ENCODE data around the gene ITGAE.

The ITGAE gene

GRCh38 chr17:3768341-3768740, 32.6 kb downstream of the ITGAE start:
- Histone ChIP-seq H3K4me1 (ENCODE audit: insufficient read depth, low read length) (peaks cover 19% of the 10 kb centered on the region), H3K36me3 (ENCODE audit: insufficient read depth, low read length) (no peaks in the 10 kb centered on the region), H3K9ac (ENCODE audit: low read depth, low read length) (no peak overlapping the region)

GRCh38 chr17:3766779-3767178, 34.2 kb downstream of the ITGAE start:
- peaks cover 15% of the 10 kb centered on the region for H3K4me1 ChIP-seq (ENCODE audit: insufficient read depth, low read length)
- H3K36me3 ChIP-seq (ENCODE audit: insufficient read depth, low read length), result no peaks in the 10 kb centered on the region
- no peak overlapping the region for H3K9ac ChIP-seq (ENCODE audit: low read depth, low read length)

More at GRCh38 chr17:3768341-3768740, 32.6 kb downstream of the ITGAE start:
- no peaks in the 10 kb centered on the region for H3K9me3 ChIP-seq (ENCODE audit: control insufficient read depth, insufficient read depth, low read length)

GRCh38 chr17:3765981-3766380, 35.0 kb downstream of the ITGAE start:
- H3K4me1 ChIP-seq (ENCODE audit: insufficient read depth, low read length), result peaks cover 10% of the 10 kb centered on the region
- no peak overlapping the region for H3K9ac ChIP-seq (ENCODE audit: low read depth, low read length)
- no peaks in the 10 kb centered on the region for H3K9me3 ChIP-seq (ENCODE audit: control insufficient read depth, insufficient read depth, low read length)
- H3K36me3 ChIP-seq (ENCODE audit: insufficient read depth, low read length), result no peaks in the 10 kb centered on the region

More at GRCh38 chr17:3766779-3767178, 34.2 kb downstream of the ITGAE start:
- no peaks in the 10 kb centered on the region for H3K9me3 ChIP-seq (ENCODE audit: control insufficient read depth, insufficient read depth, low read length)

DNA sequence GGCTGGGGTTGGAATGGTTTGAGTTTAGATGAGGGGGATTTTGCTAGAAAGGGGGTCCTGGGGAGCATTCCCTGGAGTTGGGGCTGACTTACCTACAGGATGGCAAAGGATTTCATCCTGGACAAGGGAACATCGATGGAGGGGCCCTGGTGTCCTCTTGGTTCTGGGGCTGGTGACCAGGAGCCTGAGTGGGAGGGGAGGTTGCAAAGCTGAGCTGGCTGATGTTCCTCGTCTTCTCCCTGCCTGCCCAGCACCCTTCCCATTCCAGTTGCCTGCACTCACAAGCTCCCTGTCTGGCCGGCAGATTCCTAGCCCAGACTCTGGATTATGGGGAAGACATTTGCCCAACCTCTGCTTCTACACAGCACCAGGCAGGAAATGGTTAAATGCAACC, 37.2 kb downstream of the ITGAE start:
- Histone ChIP-seq H3K4me1 (ENCODE audit: insufficient read depth, low read length) (no peaks in the 10 kb centered on the region), H3K36me3 (ENCODE audit: insufficient read depth, low read length) (no peaks in the 10 kb centered on the region), H3K9me3 (ENCODE audit: control insufficient read depth, insufficient read depth, low read length) (no peaks in the 10 kb centered on the region), H3K9ac (ENCODE audit: low read depth, low read length) (no peak overlapping the region)

GRCh38 chr17:3762922-3763776, 37.8 kb downstream of the ITGAE start:
- Histone ChIP-seq H3K9ac (ENCODE audit: low read depth, low read length) (no peak overlapping the region), H3K36me3 (ENCODE audit: insufficient read depth, low read length) (no peaks in the 10 kb centered on the region), H3K4me1 (ENCODE audit: insufficient read depth, low read length) (no peaks in the 10 kb centered on the region), H3K9me3 (ENCODE audit: control insufficient read depth, insufficient read depth, low read length) (no peaks in the 10 kb centered on the region)

GRCh38 chr17:3761918-3762380, 39.0 kb downstream of the ITGAE start:
- no peaks in the 10 kb centered on the region for H3K36me3 ChIP-seq (ENCODE audit: insufficient read depth, low read length)
- no peaks in the 10 kb centered on the region for H3K4me1 ChIP-seq (ENCODE audit: insufficient read depth, low read length)
- no peaks in the 10 kb centered on the region for H3K9me3 ChIP-seq (ENCODE audit: control insufficient read depth, insufficient read depth, low read length)
- H3K9ac ChIP-seq (ENCODE audit: low read depth, low read length), result no peak overlapping the region

DNA sequence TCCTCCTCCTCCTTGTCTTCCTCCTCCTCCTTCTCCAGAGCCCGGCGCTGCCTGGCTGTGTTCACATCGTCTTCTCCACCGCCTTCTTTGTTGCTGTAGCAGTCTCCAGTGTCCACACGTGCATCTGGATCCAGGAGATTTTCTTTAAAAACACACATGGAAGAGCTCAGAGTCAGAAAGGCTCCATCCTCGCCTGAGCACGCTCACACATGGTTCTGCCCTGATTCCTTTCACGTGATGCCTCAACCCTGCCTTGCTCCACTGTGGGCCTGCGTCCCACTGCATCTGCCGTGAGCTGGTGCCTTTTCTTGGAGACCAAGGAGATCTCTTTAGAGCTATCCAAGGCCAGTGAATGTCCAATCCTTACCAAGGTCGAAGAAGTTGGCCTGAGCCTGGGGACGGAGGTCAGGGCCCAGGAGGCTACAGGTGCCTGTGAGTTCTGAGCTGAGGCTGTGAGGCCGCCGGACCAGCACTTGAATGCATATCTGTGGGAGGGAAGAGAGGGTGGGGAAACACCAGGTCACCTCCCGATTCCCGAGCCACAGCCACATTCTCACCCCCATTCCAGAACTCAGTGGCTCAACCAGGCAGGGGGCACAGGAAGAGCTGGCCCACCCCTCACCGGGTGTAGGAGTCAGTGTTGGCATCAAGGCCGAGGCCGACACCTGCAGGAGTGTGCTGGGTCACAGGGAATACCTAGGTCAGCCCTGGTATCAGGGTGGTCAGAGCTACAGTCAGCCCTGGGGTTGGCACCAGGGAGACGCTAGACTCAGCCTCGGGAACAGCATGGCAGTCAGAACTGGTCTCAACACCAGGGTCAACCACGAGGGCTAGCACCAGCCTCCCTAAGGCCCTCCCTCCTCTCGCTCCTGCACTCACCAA, 39.7 kb downstream of the ITGAE start:
- no peak overlapping the region for H3K9ac ChIP-seq (ENCODE audit: low read depth, low read length)
- no peaks in the 10 kb centered on the region for H3K4me1 ChIP-seq (ENCODE audit: insufficient read depth, low read length)
- H3K36me3 ChIP-seq (ENCODE audit: insufficient read depth, low read length), result no peaks in the 10 kb centered on the region
- no peaks in the 10 kb centered on the region for H3K9me3 ChIP-seq (ENCODE audit: control insufficient read depth, insufficient read depth, low read length)

DNA sequence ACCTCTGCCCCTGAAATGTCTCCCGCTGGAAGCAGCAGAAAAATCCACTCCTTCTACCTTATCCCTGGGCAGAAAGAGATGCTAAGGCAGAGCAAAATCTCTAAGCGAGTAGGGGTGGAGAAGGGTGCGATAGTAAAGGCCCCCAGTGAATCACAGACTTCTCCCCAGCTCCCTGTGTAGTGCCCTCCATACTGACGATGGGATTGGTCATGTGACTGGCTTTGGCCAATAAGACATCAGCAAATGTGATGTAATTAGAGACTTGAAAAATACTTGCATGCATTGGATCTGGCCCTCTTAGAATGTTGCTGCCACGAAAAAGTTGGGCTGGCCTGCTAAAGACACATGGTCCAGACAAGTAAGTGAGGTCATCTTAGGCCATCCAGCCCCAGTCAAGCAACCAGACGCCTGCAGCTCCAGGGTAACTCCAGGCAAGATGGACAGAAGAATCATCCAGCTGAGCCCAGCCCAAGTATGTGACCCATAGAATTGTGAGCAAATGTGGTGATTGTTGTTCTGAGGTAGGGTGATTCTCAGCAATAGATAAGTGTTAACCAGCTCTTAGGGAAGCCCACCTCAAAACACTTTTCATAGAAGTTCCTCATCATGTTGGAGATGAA, 41.3 kb downstream of the ITGAE start:
- H3K36me3 ChIP-seq (ENCODE audit: insufficient read depth, low read length), result no peaks in the 10 kb centered on the region
- H3K4me1 ChIP-seq (ENCODE audit: insufficient read depth, low read length), result no peaks in the 10 kb centered on the region
- H3K9ac ChIP-seq (ENCODE audit: low read depth, low read length), result no peak overlapping the region
- no peaks in the 10 kb centered on the region for H3K9me3 ChIP-seq (ENCODE audit: control insufficient read depth, insufficient read depth, low read length)

DNA sequence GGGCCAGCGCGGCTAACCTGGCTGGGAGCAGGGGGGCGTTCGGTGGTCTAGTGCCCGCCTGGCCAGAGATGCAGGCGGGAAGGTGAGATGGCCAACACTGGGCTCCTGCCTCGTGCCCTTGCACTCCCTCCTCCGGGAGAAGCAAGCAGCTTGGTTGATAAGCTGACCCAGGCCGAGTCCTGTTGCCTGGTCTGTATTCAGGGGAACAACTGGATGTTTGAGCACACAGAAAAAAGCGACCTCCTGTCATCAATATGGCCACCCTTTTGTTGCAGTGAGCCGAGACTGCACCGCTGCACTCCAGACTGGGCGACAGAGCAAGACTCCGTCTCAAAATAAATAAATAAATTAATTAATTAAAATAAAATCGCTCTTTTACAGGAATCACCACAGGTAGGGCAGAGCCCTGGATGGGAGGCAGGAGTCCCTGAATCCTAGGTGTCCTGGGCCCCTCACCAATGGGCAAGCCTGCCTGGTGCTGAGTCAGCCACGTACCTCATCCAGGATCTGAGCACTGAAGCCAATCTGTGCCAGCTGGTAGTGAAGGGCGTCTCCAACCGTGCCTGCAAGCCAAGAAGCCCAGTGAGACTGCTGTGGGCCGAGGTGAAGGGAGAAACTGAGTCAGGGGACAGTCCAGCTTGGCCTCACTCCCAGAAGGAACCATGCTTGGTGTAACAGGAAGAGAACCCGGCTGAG, 45.5 kb downstream of the ITGAE start:
- H3K9ac ChIP-seq (ENCODE audit: low read depth, low read length), result peak overlapping the region; percentile 62

GRCh38 chr17:3754458-3755334, 46.3 kb downstream of the ITGAE start:
- Histone ChIP-seq H3K9ac (ENCODE audit: low read depth, low read length) (peak overlapping the region; percentile 62), H3K4me1 (ENCODE audit: insufficient read depth, low read length) (no peaks in the 10 kb centered on the region), H3K9me3 (ENCODE audit: control insufficient read depth, insufficient read depth, low read length) (no peaks in the 10 kb centered on the region), H3K36me3 (ENCODE audit: insufficient read depth, low read length) (no peaks in the 10 kb centered on the region)

More for the DNA sequence above, 45.5 kb downstream of the ITGAE start:
- no peaks in the 10 kb centered on the region for H3K9me3 ChIP-seq (ENCODE audit: control insufficient read depth, insufficient read depth, low read length)
- H3K36me3 ChIP-seq (ENCODE audit: insufficient read depth, low read length), result no peaks in the 10 kb centered on the region
- no peaks in the 10 kb centered on the region for H3K4me1 ChIP-seq (ENCODE audit: insufficient read depth, low read length)

- no peaks in the 10 kb centered on the region for H3K9me3 ChIP-seq (ENCODE audit: control insufficient read depth, insufficient read depth, low read length)
- no peak overlapping the region for H3K9ac ChIP-seq (ENCODE audit: low read depth, low read length)
- no peaks in the 10 kb centered on the region for H3K4me1 ChIP-seq (ENCODE audit: insufficient read depth, low read length)
These were observed 46.9 kb downstream of the ITGAE start for GRCh38 chr17:3754066-3754457.

DNA sequence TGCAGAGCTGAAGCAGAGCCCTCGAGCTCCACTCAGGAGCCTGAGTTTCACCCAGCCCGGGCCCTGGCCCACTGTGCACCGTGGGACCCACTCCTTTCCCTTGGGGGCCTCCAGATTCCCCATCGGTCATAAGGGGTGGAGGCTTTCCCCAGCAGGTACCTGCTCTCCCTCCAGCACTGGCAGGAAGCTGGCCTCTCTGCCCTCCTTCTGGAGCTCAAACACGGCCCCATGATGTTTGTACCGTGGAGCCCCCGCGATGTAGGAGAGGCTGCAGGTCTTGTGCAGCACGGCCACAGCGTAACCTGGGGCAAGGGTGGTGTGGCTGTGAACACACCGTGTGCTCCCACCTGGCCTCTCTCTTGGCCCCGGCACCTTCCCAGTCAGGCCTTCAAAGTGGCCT, 47.4 kb downstream of the ITGAE start:
- no peaks in the 10 kb centered on the region for H3K4me1 ChIP-seq (ENCODE audit: insufficient read depth, low read length)
- H3K9ac ChIP-seq (ENCODE audit: low read depth, low read length), result no peak overlapping the region
- H3K9me3 ChIP-seq (ENCODE audit: control insufficient read depth, insufficient read depth, low read length), result no peaks in the 10 kb centered on the region
- no peaks in the 10 kb centered on the region for H3K36me3 ChIP-seq (ENCODE audit: insufficient read depth, low read length)

More at GRCh38 chr17:3754066-3754457, 46.9 kb downstream of the ITGAE start:
- H3K36me3 ChIP-seq (ENCODE audit: insufficient read depth, low read length), result no peaks in the 10 kb centered on the region

DNA sequence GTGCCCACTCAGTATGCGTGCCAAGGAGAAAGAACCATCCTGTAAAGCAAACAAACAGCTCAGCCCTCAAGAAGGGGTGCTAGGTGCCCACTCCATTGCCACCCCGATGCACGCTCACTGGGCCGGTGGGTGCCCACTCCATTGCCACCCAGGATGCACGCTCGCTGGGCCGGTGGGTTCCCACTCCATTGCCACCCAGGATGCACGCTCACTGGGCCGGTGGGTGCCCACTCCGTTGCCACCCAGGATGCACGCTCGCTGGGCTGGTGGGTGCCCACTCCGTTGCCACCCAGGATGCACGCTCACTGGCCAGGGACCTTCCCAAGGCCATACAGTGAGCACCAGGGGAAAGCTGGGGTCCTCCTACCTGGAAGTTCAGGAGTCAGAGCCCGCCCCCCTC, 49.2 kb downstream of the ITGAE start:
- H3K9ac ChIP-seq (ENCODE audit: low read depth, low read length), result no peak overlapping the region
- H3K4me1 ChIP-seq (ENCODE audit: insufficient read depth, low read length), result no peaks in the 10 kb centered on the region

More for the DNA sequence above, 49.2 kb downstream of the ITGAE start:
- no peaks in the 10 kb centered on the region for H3K9me3 ChIP-seq (ENCODE audit: control insufficient read depth, insufficient read depth, low read length)
- H3K36me3 ChIP-seq (ENCODE audit: insufficient read depth, low read length), result no peaks in the 10 kb centered on the region

All from ES-I3 (cell line).